AG09319 (cell line): ENCODE measurements around the gene SPTLC1.
A peak's percentile ranks its signal among the peaks of the same experiment; 100 is the strongest.
"Not testable (repeated sequence)": the region's sequence is repeated elsewhere in the genome, so short reads cannot be mapped to it uniquely, and the experiment has no call there.

Experiments used
- DNase-seq: peaks from one replicate; pipeline ENCODE4 v3.0.0-alpha.2; 2010; ENCODE audit warnings: low read depth; ENCODE audit errors: extremely low read depth
- TF ChIP-seq, protein P1 (sequence below): IDR thresholded peaks from 2 replicates; pipeline ENCODE4 v1.5.1; 2011; ENCODE audit warnings: low read depth, mild to moderate bottlenecking, inconsistent platforms, low read length, moderate library complexity

The SPTLC1 gene, protein sequence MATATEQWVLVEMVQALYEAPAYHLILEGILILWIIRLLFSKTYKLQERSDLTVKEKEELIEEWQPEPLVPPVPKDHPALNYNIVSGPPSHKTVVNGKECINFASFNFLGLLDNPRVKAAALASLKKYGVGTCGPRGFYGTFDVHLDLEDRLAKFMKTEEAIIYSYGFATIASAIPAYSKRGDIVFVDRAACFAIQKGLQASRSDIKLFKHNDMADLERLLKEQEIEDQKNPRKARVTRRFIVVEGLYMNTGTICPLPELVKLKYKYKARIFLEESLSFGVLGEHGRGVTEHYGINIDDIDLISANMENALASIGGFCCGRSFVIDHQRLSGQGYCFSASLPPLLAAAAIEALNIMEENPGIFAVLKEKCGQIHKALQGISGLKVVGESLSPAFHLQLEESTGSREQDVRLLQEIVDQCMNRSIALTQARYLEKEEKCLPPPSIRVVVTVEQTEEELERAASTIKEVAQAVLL

DNA sequence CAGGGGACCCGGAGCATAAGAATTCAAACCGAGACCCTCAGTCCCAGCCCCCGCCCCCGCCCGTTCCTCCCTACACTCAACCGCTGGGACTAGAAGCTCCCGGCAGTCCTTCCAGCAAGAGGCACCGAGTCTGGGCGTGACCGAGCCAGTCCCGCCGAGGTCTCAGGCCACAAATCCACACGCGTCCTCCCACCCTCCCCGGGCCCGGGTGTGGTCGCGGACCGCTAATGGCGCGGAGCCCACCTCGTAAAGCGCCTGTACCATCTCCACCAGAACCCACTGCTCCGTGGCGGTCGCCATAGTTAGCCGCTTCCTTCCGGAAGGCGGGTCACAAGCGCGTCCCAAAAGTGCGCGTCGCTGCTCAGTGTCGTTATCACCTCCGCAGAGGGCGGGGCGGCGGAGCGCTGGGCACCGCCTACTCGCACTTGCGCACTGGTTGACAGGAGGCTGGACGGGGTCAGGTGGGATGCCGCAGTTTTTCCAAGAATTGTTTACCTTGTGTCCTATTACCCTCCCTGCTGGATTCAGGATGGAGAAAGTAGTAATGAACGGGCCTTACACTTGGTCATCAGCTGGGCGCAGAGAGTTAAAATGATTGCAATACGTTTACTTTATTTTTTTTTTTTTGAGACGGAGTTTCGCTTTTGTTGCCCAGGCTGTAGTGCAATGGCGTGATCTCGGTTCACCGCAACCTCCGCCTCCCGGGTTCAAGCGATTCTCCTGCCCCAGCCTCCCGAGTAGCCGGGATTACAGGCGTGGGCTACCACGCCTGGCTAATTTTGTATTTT is at the start of gene SPTLC1:
SPTLC1 (minus strand) TSS at position 343 of the 788 bp plus-strand sequence; CDS start at position 300, 43 bp downstream.
- peak; percentile 81 for DNase-seq
- TF ChIP-seq, protein P1, sequence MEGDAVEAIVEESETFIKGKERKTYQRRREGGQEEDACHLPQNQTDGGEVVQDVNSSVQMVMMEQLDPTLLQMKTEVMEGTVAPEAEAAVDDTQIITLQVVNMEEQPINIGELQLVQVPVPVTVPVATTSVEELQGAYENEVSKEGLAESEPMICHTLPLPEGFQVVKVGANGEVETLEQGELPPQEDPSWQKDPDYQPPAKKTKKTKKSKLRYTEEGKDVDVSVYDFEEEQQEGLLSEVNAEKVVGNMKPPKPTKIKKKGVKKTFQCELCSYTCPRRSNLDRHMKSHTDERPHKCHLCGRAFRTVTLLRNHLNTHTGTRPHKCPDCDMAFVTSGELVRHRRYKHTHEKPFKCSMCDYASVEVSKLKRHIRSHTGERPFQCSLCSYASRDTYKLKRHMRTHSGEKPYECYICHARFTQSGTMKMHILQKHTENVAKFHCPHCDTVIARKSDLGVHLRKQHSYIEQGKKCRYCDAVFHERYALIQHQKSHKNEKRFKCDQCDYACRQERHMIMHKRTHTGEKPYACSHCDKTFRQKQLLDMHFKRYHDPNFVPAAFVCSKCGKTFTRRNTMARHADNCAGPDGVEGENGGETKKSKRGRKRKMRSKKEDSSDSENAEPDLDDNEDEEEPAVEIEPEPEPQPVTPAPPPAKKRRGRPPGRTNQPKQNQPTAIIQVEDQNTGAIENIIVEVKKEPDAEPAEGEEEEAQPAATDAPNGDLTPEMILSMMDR: no peak

DNA sequence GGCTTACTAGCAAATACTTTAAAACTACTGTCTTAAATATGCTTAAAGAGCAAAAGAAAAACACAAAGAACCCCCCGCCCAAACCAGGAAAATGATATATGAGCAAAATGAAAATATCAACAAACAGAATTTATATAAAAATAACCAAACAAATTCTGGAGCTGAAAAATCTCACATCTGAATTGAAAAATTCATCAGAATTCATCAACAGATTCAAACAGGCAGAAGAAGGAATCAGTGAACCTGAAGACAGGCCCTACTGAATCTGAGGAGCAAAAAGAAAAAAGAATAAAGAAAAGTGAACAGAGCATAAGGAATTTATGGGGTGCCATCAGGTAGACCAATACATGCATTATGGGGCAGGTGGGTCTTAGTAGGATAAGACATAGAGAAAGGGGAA is 49.8 kb upstream of the SPTLC1 start:
- TF ChIP-seq, protein P1: no peak
- DNase-seq: no peak

DNA sequence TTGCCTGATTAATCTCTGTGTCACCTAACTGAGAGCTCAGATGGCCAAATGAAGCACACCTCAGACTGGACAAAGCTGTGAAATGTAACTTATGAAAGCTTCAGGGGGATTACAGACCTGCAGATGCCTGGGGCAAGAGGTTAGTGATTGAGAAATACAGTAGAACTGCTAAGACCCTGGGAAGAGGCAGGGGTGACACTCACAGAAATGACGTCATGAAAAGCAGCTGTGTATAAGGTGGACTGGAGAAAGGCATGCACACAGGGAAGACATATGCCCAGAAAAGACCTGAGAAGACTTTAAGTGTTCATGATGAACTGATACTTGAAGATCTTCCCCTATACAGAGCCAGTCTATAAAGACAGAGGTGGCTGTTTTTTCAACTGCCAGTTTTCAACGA is 49.3 kb upstream of the SPTLC1 start:
- no peak for DNase-seq
- TF ChIP-seq, protein P1: no peak

DNA sequence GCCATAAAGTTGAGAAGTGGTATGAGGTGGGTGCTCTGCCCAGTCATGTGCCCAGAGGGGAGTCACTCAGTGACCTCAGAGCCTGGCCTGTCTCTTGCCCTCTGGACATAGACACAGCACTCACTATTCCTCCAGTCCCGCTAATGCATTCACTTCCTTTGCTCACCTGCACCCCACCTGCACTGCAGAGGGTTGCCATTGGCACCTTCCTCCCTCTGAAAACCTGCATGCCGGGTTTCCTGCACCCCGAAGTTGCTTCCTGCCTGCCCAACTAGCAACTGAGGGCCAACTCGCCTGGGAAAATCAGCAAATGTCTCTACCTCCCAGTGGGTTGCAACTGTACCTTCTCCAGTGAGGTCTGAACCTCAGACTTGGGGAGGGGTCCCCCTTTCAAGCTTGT is 48.1 kb upstream of the SPTLC1 start:
- no peak for DNase-seq
- TF ChIP-seq, protein P1: no peak

DNA sequence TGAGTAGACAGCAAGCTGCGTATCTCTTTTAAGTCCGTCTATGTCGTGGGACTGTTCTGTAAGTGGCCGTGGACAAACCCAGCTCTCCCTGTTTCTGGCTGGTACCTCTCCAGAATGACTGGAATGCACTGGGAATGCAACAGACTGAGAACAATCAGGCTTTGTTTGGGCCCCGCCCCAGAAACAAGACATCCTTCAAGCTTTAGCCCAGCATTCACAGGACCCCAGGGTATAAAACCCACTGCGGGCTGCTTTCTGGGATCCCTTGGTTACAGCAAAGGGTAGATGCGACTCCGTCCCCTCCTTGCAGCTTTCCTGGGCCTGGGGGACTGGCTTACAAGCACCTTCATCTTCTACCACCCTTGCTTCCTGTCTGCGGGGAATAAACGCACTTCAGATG is 45.6 kb upstream of the SPTLC1 start:
- TF ChIP-seq, protein P1: no peak
- DNase-seq: no peak

DNA sequence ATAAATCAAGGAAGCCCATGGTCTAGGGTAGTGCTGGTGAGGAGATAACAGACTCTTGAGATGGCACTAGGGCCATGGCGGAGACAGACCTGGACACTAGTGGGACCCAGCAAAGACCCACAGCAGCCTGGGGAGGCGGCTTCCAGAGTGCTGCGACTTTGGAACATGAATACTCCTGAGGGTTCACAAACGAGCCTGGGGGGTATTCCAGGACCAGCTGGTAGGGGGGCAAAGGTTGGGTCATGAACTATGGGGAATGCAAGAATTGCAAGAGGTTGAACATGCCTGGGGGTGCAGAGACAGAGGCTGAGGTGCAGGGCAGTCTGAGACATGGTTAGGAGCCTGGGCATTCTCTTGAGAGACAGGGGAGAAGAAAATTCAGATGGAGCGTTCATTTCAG is 43.8 kb upstream of the SPTLC1 start:
- no peak for DNase-seq
- TF ChIP-seq, protein P1: no peak

DNA sequence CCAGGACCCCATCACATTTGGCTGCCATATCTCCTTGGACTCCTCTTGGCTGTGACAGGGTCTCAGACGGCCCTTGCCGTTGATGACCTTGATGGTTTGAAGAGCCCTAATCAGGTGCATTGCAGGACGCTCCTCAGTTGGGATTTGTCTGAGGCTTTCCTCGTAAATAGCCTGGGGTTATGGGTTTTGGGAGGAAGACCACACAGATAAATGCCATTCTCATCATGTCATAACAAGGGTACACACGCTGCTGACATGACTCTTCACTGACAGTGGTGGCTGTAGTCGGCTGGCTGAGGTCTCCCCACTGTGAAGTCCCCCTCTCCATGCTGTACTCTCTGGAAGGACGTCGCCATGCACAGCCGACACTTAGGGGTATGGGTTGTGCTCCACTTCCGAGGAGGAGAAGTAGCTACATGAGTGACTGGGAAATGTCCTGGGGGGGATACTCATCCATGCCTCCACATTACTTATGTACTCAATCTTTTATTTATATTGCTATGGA is 42.9 kb upstream of the SPTLC1 start:
- TF ChIP-seq, protein P1: no peak
- DNase-seq: no peak

DNA sequence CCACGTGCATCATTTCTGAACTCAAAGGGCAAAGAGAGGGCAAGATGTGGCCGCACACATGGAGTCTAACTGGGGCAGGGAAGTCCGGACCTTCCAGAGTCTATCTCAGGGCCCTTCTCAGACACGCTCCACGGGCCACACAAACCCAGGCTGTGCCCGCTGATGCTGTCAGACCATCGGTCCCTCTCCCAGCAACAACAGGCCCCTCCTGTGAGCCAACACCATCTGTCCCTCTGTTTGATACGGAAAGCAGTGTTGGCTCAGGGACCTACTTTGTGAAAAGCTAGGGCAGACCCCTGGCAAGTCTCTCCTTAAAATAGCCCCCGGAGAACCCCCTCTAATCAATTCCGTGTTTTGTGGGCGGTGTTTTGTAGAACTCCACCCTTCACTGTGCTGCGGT is 40.5 kb upstream of the SPTLC1 start:
- not testable (repeated sequence) for DNase-seq
